ENCODE data around the gene CCDC106.

CCDC106 gene

DNA sequence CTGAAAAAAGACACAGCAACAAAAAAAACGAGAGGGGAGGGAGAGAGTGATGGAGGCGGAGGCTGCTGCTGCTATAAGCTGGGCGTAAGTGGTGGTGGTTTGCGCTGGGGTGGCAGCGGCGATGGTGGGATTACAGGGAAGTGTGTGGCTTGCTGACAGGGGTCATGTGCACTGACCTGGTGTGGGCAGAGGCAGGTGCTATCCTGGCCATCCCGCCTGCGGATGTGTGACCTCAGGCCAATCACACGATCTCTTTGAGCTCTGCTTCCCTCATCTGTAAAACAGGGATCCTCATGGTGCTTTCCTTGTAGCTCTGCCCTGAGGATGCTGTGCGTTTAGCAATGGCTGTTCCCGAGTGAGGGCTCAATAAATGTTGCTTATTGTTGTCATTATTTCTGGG is 10.5 kb upstream of the CCDC106 start:
- no peak for DNase-seq (ENCODE audit: low read depth)

DNA sequence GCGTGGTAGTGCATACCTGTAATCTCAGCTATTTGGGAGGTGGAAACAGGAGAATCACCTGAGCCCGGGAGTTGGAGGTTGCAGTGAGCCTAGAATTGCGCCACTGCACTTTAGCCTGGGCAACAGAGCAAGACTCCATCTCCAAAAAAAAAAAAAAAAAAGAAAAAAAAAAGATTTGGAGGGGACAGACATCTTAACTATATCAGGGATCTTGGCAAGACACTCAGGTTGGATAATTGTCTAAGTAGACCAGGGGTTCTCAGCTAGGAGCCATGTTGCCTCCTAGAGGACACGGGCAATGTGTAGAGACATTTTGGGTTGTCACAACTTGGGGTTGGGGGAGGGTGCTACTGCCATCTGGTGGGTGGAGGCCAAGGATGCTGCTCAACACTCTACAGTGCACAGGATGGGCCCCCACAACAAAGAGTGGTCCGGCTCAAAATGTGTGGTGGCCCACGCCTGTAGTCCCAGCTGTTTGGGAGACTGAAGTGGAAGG is 9.1 kb upstream of the CCDC106 start:
- DNase-seq (ENCODE audit: low read depth): peak; percentile 59

GRCh38 chr19:55640043-55640576 is 7.9 kb upstream of the CCDC106 start:
- peak; percentile 77 for DNase-seq (ENCODE audit: low read depth)

- peak; percentile 73 for DNase-seq (ENCODE audit: low read depth)
Observed at GRCh38 chr19:55640577-55641425, 7.2 kb upstream of the CCDC106 start, which contains the start of gene ZNF580. Gene ZNF580, plus strand, starts transcription at chr19:55641002. Its CDS starts 1,507 bp downstream, at chr19:55642509.

DNA sequence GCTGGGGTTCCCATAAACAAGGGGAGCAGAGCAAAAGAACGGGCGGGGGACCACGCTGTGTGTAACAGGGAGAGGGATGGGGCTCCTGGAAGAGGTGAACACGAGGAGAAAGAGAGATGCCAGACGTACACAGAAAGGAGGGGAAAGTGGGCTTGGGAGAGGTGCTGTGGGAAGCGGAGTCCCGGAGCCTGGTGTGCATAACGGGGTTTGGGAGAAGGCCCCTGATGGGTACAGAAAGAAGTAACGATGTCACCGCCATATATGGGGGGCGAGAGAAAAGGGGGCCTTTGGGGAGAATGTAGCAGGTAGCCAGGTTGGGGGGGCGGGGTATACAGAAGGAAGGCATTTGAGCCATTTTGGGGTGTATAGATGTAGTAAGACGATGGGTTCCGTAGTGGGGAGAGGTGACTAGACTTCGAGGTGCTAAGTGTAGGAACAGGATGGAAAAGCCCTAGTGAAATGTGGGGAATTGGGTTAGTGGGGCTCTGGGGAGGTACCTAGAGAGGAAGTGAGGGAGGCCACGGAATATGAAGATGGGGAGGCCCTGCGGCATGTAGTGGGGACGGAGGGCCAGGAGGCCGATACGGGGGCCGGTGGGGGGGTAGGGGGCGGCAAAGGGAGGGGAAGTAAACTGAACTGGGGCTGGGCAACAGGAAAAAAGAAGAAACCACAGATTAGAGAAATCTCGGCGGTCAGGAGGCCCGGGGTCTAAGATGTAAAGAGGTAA is 6.4 kb upstream of the CCDC106 start:
- DNase-seq (ENCODE audit: low read depth): no peak

GRCh38 chr19:55642153-55643002 is 5.6 kb upstream of the CCDC106 start:
- no peak for DNase-seq (ENCODE audit: low read depth)

GRCh38 chr19:55643003-55643886 is 4.8 kb upstream of the CCDC106 start, which contains the start of gene ZNF581:
Gene ZNF581, plus strand, starts transcription at chr19:55643649. Its CDS starts 923 bp downstream, at chr19:55644572.
- DNase-seq (ENCODE audit: low read depth): peak; percentile 80

GRCh38 chr19:55643887-55644176 is 4.2 kb upstream of the CCDC106 start:
- no peak for DNase-seq (ENCODE audit: low read depth)

DNA sequence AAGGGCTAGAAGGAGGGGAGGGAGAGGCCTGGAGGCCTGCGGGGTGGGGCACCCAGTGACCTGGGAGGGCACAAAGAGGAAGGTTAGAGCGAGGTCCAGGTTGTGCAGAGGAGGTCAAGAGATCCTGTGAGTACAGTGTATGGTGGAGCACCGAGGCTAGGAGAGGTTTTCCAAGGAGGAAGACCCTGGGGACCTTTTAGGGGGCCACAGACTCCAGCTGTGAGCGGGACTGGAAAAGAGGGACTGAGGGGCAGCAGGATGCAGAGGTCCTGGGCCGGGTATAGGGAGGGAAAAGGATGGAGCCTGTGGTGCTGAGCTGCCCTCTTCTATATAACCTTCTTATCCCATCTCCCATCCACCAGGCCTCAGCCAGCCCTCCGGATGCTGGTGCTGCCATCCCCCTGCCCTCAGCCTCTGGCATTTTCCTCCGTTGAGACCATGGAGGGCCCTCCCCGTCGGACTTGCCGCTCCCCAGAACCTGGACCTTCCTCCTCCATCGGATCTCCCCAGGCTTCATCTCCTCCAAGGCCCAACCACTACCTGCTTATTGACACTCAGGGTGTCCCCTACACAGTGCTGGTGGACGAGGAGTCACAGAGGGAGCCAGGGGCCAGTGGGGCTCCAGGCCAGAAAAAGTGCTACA is 3.7 kb upstream of the CCDC106 start:
- DNase-seq (ENCODE audit: low read depth): no peak

- DNase-seq (ENCODE audit: low read depth): no peak
Observed at GRCh38 chr19:55644842-55645511, 3.0 kb upstream of the CCDC106 start.

- DNase-seq (ENCODE audit: low read depth): no peak
Observed at GRCh38 chr19:55645512-55645881, 2.5 kb upstream of the CCDC106 start.

DNA sequence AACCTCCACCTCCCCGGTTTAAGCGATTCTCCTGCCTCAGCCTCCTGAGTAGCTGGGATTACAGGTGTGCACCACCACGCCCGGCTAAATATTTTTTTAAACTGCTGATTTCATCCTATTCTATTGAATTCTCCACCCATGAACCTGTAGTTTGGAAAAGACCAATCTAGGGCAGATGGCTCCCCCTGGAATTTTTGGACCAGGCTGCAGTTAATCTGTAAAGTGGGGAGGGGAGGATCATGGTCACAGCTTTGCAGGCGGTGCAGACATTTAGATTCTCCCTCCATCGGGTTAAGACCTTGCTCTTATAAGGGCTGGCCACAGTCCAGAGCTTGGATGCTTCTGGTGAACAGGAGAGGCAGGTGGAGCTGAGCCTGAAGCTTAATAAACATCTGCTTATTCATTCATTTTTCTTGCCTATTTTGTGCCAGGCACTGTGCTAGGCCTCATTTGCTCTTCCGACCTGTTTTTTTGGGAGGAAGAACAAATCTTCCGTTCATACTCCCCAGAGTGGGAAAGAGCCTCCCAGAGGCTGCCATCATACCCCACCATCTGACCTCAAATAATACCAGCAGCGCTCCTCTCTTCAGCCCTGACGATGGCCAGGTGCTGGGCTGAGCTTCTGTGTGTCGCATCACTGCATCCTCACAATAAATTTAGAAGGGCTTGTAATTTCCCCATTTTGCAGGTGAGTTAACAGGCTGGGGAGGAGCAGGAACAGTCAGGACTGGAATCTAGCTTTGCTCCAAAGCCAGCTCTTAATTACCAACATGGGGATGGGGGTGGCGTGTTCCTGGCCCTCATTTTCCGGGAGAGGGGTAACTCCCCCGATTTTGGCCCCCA is 902 bp upstream of the CCDC106 start:
- no peak for DNase-seq (ENCODE audit: low read depth)

GRCh38 chr19:55648585-55649267 is 714 bp downstream of the CCDC106 start:
- DNase-seq (ENCODE audit: low read depth): no peak

- no peak for DNase-seq (ENCODE audit: low read depth)
Observed at GRCh38 chr19:55649268-55650125, 1.5 kb downstream of the CCDC106 start.

DNA sequence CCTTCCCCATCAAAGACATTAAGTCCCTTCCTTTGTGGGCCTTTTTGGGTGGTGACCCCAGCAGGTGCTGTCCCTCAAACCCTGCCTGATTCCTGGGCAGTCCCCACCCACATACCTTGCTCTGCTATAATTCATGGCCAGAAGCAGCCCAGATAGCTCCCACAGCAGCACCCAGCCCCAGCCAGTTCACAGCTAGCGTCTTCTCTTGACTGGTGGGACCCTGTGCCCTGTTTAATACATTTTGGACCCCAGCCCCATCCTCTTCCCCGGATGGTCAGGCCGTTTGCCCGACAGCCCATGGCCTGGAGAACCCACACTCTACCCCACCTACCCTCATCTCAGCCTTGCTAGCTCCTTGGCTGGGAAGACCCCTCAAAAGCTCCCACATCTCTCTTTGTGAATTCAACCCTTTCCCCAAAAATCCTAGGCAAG is 2.1 kb downstream of the CCDC106 start:
- no peak for DNase-seq (ENCODE audit: low read depth)

DNA sequence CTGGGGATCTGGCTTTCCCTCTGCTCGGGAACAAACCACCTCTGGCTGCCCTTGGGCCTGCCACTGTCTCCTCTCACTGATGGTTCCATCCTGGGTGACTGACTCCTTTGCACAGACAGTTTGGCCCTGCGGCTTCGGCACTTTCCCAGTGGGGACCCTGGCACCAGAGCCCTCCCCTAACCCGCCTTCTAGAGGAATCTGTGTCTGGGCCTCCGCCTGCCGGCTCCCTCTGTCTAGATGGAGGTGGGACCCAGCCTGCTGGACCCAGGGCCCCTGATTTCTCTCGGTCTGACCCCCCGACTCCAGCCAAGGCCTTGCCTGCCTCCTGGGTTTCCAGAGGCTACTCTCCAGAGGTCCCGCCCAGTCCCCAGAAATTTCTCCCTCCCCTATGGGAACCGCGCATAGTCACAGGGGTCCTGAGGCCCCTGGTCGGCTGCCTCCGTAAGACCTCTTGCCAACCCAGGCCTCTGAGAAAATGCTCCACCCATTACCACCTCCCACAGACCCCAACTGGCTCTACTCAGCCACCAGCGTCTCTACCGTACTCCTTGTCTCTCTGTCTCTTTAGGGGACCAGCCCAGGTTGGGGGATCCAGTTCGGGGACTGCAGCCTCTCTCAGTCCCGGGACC is 2.7 kb downstream of the CCDC106 start:
- DNase-seq (ENCODE audit: low read depth): no peak

GRCh38 chr19:55651236-55651635 is 3.2 kb downstream of the CCDC106 start:
- DNase-seq (ENCODE audit: low read depth): no peak
